ENCODE measurements around the gene TXNL4A. TPM values are rescaled to one million over a fixed set of nuclear protein-coding genes. Genes with fewer than 3 reads are reported as not detected.
"Not testable (repeated sequence)": the region's sequence is repeated elsewhere in the genome, so short reads cannot be mapped to it uniquely, and the experiment has no call there.

Gene TXNL4A
- total RNA-seq (2014; rRNA removed; shearing (Covaris generic)): 67.4 and 86.6 TPM in 2 replicates

DNA sequence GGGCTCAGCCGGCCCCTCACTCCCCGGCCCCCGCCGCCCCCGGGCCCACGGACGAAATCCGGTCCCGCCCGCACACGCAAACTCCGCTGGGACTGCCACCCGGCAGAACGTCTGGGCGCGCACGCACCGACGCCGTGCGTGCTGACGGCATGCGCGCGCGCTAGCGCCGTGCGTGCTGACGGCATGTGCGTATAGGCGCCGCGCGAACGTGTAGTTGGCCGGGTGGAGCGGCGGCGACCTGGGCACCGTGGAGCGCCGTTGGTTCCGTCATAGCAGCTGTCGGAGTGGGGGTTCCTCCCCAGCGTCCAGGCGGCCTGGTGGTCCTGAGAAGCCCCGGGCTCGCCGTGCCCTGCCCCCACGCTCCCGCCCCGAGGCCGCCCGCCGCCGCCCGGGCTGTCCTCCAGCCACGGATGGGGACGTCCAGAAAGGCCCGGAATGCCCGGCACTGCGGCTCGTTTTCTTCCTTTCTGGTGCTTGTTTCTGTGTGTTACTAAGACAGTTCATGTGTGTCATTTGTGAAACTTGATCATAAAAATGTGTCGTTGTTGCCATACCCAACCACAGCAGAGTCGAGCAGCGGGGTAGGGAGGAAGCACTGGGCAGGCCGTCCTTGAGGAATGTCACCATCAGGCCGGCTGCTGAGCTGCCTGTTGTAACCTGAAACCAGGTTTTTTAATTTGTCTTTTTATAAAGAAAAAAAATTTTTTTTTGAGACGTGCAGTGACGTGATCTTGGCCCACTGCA, at the start of gene TXNL4A:
TSS of gene TXNL4A (minus strand) at position 113 of the 744 bp plus-strand sequence. CDS start 171 bp downstream, outside the sequence.
- peak; percentile 27 for DNase-seq (ENCODE audit: low spot score)

GRCh38 chr18:80037300-80037699, 48.9 kb upstream of the TXNL4A start:
- DNase-seq (ENCODE audit: low spot score): no peak

DNA sequence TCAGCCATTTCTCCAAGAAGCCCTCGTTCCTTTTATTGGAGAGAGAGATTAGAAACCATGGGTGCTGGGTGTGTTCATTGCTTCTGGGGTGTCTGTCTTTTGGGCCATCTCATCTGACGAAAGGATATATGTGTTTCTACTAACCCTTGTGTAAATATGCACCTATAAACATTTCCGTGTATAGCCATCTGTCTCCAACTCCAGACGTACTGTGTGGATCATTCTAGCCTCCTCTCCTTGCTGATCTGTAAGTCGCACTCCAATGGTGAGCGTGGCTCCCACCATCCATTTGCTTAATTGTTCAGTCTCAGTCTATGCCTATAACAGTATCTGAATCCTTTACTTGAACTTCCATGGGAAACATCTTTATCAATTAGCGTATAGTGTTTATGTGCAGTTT, 47.6 kb upstream of the TXNL4A start:
- DNase-seq (ENCODE audit: low spot score): no peak

- DNase-seq (ENCODE audit: low spot score): no peak
These were observed 46.6 kb upstream of the TXNL4A start for GRCh38 chr18:80034852-80035406.

DNA sequence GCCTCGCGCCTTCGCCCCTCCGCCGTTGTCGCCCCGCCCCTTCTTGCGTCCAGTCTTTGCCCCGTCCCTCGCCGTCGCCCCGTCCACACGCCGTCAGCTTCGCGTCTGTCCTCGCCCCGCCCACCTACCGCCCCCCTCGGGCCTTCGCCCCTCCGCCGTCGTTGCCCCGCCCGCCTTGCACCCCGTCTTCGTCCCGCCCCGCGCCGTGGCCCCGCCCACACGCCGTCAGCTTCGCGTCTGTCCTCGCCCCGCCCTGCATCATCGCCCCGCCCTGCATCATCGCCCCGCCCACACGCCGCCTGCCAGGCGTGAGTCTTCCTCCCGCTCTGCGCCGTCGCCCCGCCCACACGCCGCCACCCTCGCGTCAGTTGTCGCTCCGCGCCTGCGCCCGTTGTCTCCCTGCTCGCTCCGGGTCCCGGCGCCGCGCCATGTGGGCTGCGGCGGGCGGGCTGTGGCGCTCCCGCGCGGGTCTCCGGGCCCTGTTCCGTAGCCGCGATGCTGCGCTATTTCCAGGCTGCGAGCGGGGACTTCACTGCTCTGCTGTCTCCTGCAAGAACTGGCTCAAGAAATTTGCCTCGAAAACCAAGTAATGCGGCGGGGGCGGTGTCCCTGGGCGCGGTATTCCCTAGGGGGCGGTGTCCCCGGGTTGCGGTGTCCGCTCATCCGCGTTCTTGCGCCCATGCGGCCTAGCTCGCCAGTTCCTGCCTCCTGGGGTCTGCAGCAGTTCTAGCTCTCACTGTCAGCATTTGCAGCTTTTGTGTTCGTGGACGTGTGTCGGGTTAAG, 45.9 kb upstream of the TXNL4A start, which contains the start of gene RBFA:
TSS of gene RBFA (plus strand) at position 367 of the 784 bp plus-strand sequence. CDS start at position 429, 62 bp downstream.
- peak; percentile 78 for DNase-seq (ENCODE audit: low spot score)

GRCh38 chr18:80033181-80034067, 45.1 kb upstream of the TXNL4A start:
- DNase-seq (ENCODE audit: low spot score): no peak

DNA sequence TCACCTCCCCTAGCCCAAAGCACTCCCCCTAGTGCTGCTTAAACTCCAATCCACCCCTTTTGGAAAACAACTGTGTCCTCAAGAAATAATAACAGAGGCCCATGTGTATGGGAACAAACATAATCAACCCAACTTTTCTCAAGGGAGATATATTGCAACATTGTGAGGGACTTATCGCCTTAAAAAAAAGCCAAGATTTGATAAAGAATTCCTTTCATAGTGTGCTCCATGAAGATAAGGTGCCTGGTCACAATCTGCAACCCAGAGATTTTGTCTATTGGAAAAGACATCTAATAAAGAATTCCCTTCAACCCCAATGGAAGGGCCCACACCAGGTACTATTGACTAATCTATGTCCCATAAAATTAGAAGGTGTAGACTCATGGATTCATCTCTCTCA, 41.3 kb upstream of the TXNL4A start:
- no peak for DNase-seq (ENCODE audit: low spot score)

DNA sequence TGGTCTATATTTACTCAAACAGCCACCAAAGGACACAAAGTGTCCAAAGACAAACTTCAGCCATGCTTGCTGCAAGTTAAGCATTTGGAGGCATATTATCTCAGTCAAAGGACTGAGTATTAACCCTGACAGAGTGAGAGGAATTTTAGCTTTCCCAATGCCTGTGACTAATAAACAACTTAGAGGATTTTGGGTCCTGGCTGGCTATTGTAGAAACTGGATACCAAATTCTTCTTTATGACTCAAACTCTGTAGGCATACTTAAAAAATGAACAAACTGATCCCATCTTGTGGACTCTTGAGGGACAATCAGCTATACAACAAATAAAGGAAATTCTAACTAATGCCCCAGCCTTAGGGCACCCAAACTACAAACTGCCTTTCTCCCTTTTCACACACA, 39.4 kb upstream of the TXNL4A start:
- DNase-seq (ENCODE audit: low spot score): not testable (repeated sequence)

GRCh38 chr18:80026363-80026762, 38.0 kb upstream of the TXNL4A start:
- no peak for DNase-seq (ENCODE audit: low spot score)

DNA sequence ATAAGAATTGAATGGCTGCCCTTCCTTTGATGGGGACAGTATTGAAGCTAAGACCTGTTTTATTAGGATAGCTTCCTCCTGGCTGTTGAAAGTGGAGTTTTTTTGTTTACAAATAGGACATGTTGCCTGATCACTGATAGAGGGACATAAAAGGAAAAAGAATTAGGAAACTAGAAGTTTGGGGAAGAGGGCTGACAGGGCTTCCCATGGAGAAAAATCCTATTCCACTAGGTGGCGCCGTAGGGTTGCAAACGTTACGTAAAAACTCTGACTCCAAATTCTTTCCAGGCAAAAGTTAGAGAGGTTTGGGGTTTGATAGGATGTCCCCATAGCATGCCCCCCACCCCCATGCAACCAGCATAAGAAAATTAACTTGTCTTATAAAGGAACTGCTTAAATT, 34.8 kb upstream of the TXNL4A start:
- no peak for DNase-seq (ENCODE audit: low spot score)

- no peak for DNase-seq (ENCODE audit: low spot score)
These were observed 34.2 kb upstream of the TXNL4A start for GRCh38 chr18:80022613-80023012.

- DNase-seq (ENCODE audit: low spot score): no peak
These were observed 24.4 kb upstream of the TXNL4A start for GRCh38 chr18:80012714-80013113.

- DNase-seq (ENCODE audit: low spot score): not testable (repeated sequence)
These were observed 23.3 kb upstream of the TXNL4A start for GRCh38 chr18:80011496-80012137.

- no peak for DNase-seq (ENCODE audit: low spot score)
These were observed 22.2 kb upstream of the TXNL4A start for GRCh38 chr18:80010551-80010906.

- DNase-seq (ENCODE audit: low spot score): peak; percentile 94
These were observed 21.5 kb upstream of the TXNL4A start for GRCh38 chr18:80009661-80010550.

DNA sequence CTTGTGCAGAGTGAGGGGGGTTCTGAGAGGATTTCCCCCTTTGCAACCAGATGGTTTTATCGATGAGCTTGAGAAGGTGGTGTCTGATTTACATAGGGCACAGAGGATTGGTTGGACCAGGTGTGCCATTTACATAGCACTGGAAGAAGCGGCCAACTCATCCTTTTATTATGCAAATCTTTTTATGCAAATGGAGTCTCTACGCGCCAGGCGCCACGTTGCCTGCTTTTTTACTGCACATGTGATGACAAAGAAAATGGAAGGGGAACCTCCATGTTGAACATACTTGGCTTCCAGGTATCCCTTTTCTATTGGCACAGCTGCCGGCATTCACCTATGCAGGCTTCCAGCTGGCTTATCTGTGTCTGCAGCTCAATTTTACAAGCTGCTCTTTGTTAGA, 18.4 kb upstream of the TXNL4A start:
- DNase-seq (ENCODE audit: low spot score): no peak

DNA sequence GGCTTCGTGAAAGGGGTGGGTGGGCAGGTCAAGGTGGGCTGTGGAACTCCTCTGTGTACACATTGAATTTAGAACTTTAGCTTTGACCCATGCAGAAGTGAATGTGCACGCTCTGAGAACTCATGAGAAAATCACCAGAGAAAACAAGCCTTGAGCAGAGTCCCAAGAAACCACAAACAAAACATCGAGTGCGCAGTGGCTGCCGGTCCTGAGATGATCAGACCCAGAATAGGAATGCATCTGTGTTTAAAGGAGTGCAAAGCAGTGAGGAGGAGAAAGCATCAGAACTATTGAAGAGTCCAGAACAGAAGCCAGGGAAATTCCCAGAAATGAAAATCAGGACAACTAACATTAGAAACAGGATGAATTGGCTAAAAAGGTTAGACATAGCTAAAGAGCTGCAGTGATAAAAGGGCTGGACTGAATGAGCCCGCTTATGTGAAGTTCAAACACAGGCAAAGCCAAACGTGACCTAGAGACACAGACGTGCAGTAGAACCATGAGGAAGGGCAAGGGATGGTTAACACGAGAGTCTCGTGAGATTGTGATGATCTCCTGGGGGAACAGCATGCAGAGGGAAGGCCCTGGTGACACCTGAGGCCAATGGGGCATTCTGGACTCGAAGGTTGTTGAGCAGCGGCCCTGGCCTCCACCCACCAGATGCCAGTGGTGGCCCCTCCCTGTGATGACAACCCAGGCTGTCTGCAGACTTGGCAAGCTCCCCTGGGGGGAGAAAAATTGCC, 16.4 kb upstream of the TXNL4A start:
- no peak for DNase-seq (ENCODE audit: low spot score)

GRCh38 chr18:80002468-80002867, 14.1 kb upstream of the TXNL4A start:
- DNase-seq (ENCODE audit: low spot score): no peak

DNA sequence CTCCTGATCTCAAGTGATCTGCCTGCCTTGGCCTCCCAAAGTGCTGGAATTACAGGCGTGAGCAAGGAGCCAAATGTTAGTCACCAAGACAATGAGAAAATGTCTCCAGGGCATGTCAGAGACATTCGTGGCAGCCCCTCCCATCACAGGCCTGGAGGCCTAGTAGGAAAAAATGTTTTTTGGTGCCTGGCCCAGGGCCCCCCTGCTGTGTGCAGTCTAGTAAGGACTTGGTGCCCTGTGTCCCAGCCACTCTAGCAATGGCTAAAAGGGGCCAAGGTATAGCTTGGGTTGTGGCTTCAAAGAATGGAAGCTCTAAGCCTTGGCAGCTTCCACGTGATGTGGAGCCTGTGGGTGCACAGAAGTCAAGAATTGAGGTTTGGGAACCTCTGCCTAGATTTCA, 12.5 kb upstream of the TXNL4A start:
- DNase-seq (ENCODE audit: low spot score): no peak
